IMR-90 (cell line): ENCODE measurements around the gene NINJ2. TPM values are rescaled to one million over a fixed set of nuclear protein-coding genes. Genes with fewer than 3 reads are reported as not detected.

Experiments
- ATAC-seq: fragments of 200-7000 bp; cut with Tn5 transposase; 2 replicates; pipeline ENCODE4 v1.9.1; 2020; ENCODE audit warnings: low read depth, mild to moderate bottlenecking, moderate library complexity
- BruUV-seq: library from RNA; stranded (reverse); fragments of 400-500 nt; replicated peaks from 2 replicates; lab custom pipeline; 2021; lab: Mats Ljungman, UMichigan
- CTCF ChIA-PET: fragments of 300-600 bp; formaldehyde crosslinking; extraction: SDS; loops from one replicate; lab custom pipeline; 2021; ENCODE audit warnings: antibody characterized with exemption; lab: Yijun Ruan, JAX
- POLR2A ChIA-PET: fragments of 300-600 bp; sonication (Branson Sonifier 250); formaldehyde crosslinking; loops from one replicate; lab custom pipeline; 2022; ENCODE audit warnings: antibody characterized with exemption; ENCODE audit not compliant: unreplicated experiment; lab: Charles Lee
- DNase-seq: peaks from one replicate; pipeline ENCODE4 v3.0.0; 2013
- H2AFZ ChIP-seq: replicated peaks from 2 replicates; pipeline ENCODE3; 2013; ENCODE audit warnings: low read length, mild to moderate bottlenecking; ENCODE audit not compliant: poor library complexity
- H2AK5ac ChIP-seq: 2 replicates; pipeline ENCODE4 v1.6.1; 2013; ENCODE audit warnings: low read depth, low read length, inconsistent platforms
- H2AK9ac ChIP-seq: replicated peaks from 2 replicates; pipeline ENCODE3; 2013; ENCODE audit warnings: mild to moderate bottlenecking, low read depth, low read length, moderate library complexity; ENCODE audit not compliant: poor library complexity
- H2BK120ac ChIP-seq: 2 replicates; pipeline ENCODE4 v1.6.1; 2013; ENCODE audit warnings: low read depth, low read length, inconsistent platforms
- H2BK15ac ChIP-seq: 3 replicates; pipeline ENCODE4 v1.6.1; 2013; ENCODE audit warnings: low read depth, low read length, inconsistent platforms
- H2BK20ac ChIP-seq: 2 replicates; pipeline ENCODE4 v1.6.1; 2013; ENCODE audit warnings: low read depth, mild to moderate bottlenecking, inconsistent platforms, low read length, moderate library complexity
- H2BK5ac ChIP-seq: 2 replicates; pipeline ENCODE4 v1.6.1; 2013; ENCODE audit warnings: mild to moderate bottlenecking, low read depth, low read length, inconsistent platforms; ENCODE audit not compliant: poor library complexity, severe bottlenecking
- H3K14ac ChIP-seq: replicated peaks from 2 replicates; pipeline ENCODE4 v1.6.1; 2013; ENCODE audit warnings: low read depth, low read length, inconsistent platforms
- H3K18ac ChIP-seq: 2 replicates; pipeline ENCODE4 v1.6.1; 2013; ENCODE audit warnings: low read depth, low read length, control low read depth
- H3K23ac ChIP-seq: 2 replicates; pipeline ENCODE4 v1.6.1; 2013; ENCODE audit warnings: low read depth, low read length, inconsistent platforms
- H3K27ac ChIP-seq: 2 replicates; pipeline ENCODE4 v1.5.1; 2013; ENCODE audit warnings: mild to moderate bottlenecking, control low read depth, low read length; ENCODE audit not compliant: insufficient read depth
- H3K27me3 ChIP-seq: 2 replicates; pipeline ENCODE4 v1.6.1; 2013; ENCODE audit warnings: low read length; ENCODE audit not compliant: control insufficient read depth, insufficient read depth
- H3K36me3 ChIP-seq: 2 replicates; pipeline ENCODE4 v1.6.1; 2013; ENCODE audit warnings: low read length, mixed read lengths; ENCODE audit not compliant: control insufficient read depth, insufficient read depth
- H3K4ac ChIP-seq: 2 replicates; pipeline ENCODE4 v1.6.1; 2013; ENCODE audit warnings: low read depth, low read length, inconsistent platforms
- H3K4me1 ChIP-seq: 2 replicates; pipeline ENCODE4 v1.6.1; 2013; ENCODE audit warnings: low read length, mixed read lengths; ENCODE audit not compliant: control insufficient read depth, insufficient read depth
- H3K4me2 ChIP-seq: 2 replicates; pipeline ENCODE4 v1.6.1; 2013; ENCODE audit warnings: low read depth, mild to moderate bottlenecking, control low read depth, low read length, moderate library complexity
- H3K4me3 ChIP-seq: 2 replicates; pipeline ENCODE4 v1.5.1; 2013; ENCODE audit warnings: low read depth, mild to moderate bottlenecking, control low read depth, low read length, moderate library complexity; ENCODE audit not compliant: insufficient read depth
- H3K56ac ChIP-seq: 2 replicates; pipeline ENCODE4 v1.6.1; 2013; ENCODE audit warnings: low read length, inconsistent platforms; ENCODE audit not compliant: insufficient read depth; ENCODE audit errors: extremely low read depth
- H3K79me1 ChIP-seq, 2 experiments: 2 replicates each; pipeline ENCODE4 v1.6.1; 2013; ENCODE audit warnings: low read length in 2 of 2, inconsistent platforms in 1 of 2, low read depth in 1 of 2
- H3K9ac ChIP-seq: 2 replicates; pipeline ENCODE4 v1.6.1; 2013; ENCODE audit warnings: low read depth, low read length, control low read depth
- H3K9me1 ChIP-seq: 2 replicates; pipeline ENCODE4 v1.6.1; 2013; ENCODE audit warnings: low read length, inconsistent platforms; ENCODE audit not compliant: insufficient read depth
- H3K9me3 ChIP-seq: 2 replicates; pipeline ENCODE4 v1.6.1; 2013; ENCODE audit warnings: low read length; ENCODE audit not compliant: control insufficient read depth, insufficient read depth
- H4K20me1 ChIP-seq: 2 replicates; pipeline ENCODE4 v1.6.1; 2013; ENCODE audit warnings: low read length, inconsistent platforms; ENCODE audit not compliant: insufficient read depth
- H4K5ac ChIP-seq: 2 replicates; pipeline ENCODE4 v1.6.1; 2013; ENCODE audit warnings: mild to moderate bottlenecking, low read depth, low read length, control low read depth
- H4K8ac ChIP-seq, 2 experiments: 2 replicates each; pipeline ENCODE4 v1.6.1; 2013; ENCODE audit warnings: low read depth in 2 of 2, low read length in 2 of 2, control low read depth in 1 of 2, inconsistent platforms in 1 of 2
- H4K91ac ChIP-seq: 2 replicates; pipeline ENCODE4 v1.6.1; 2013; ENCODE audit warnings: low read depth, low read length, inconsistent platforms; ENCODE audit not compliant: insufficient read depth
- CEBPB ChIP-seq: IDR thresholded peaks from 2 replicates; pipeline ENCODE4 v1.6.1; 2012; ENCODE audit warnings: low read depth, low read length, improper control_type of control experiment
- CHD1 ChIP-seq: IDR thresholded peaks from 2 replicates; pipeline ENCODE4 v1.6.1; 2012; ENCODE audit warnings: low read depth, low read length, improper control_type of control experiment
- FOS ChIP-seq: fragments of 150-350 bp; IDR thresholded peaks from 2 replicates; pipeline ENCODE4 v1.6.1; 2016; ENCODE audit warnings: low read depth, low read length
- MAFK ChIP-seq: IDR thresholded peaks from 2 replicates; pipeline ENCODE4 v1.6.1; 2012; ENCODE audit warnings: low read depth, low read length, improper control_type of control experiment
- NFE2L2 ChIP-seq: fragments of 150-350 bp; IDR thresholded peaks from 2 replicates; pipeline ENCODE4 v1.6.1; 2016; ENCODE audit warnings: low read depth, mild to moderate bottlenecking, low read length
- RAD21 ChIP-seq: IDR thresholded peaks from 2 replicates; pipeline ENCODE4 v1.6.1; 2012; ENCODE audit warnings: low read length, improper control_type of control experiment
- RCOR1 ChIP-seq: IDR thresholded peaks from 2 replicates; pipeline ENCODE4 v1.6.1; 2012; ENCODE audit warnings: mild to moderate bottlenecking, low read length, improper control_type of control experiment; ENCODE audit not compliant: insufficient replicate concordance
- RFX5 ChIP-seq: IDR thresholded peaks from 2 replicates; pipeline ENCODE4 v1.8.0; 2012; ENCODE audit warnings: low read depth, mild to moderate bottlenecking, low read length, moderate library complexity
- SMC3 ChIP-seq: fragments of 150-350 bp; IDR thresholded peaks from 2 replicates; pipeline ENCODE4 v1.6.1; 2016; ENCODE audit warnings: low read depth, mild to moderate bottlenecking, antibody characterized with exemption, low read length, moderate library complexity
- WGBS, 2 experiments: methylation state at CpG; one replicate each; pipeline versions ENCODE4 v1.1.5 to v1.1.7; 2013; ENCODE audit warnings: missing lambda C conversion rate in 2 of 2; ENCODE audit not compliant: insufficient read length in 1 of 2; ENCODE audit errors: extremely low coverage in 2 of 2; 5-methylcytosine and 5-hydroxymethylcytosine counted together
- dilution Hi-C: fragments of 300-500 bp; cut with HindIII; formaldehyde crosslinking; loops from one replicate; pipeline ENCODE4 v1.14.3; 2018; ENCODE audit warnings: low sequenced_read_pairs; ENCODE audit not compliant: unreplicated experiment
- in situ Hi-C: fragments of 300-500 bp; cut with MboI; formaldehyde crosslinking; loops from 3 replicates; pipeline ENCODE4 v1.14.3; 2019; ENCODE audit warnings: low sequenced_read_pairs, inconsistent platforms, mixed read lengths
- intact Hi-C: fragments of 100-400 bp; cut with micrococcal nuclease; formaldehyde crosslinking; loops from 2 replicates; pipeline ENCODE4 v1.10.0; 2022
- polyA plus RNA-seq, 3 experiments: library from polyadenylated mRNA; depleted of rRNA; stranded (reverse); fragments of >200 nt; gene quantifications; 2 replicates each; pipeline ENCODE4 v1.2.3, GENCODE V29; 2012; ENCODE audit warnings: low replicate concordance in 1 of 3
- total RNA-seq: library from RNA; depleted of rRNA; stranded (reverse); fragments of >200 nt; gene quantifications from 2 replicates; pipeline ENCODE4 v1.2.3, GENCODE V29; 2012

Gene NINJ2
- total and polyA plus RNA-seq, 2 of the 4 experiments (the other 2 are of a cell fraction): not detected

GRCh38 chr12:674272-674781 lies 11.1 kb upstream of the NINJ2 start:
- Histone ChIP-seq H3K9ac (no peak overlapping the region), H3K18ac (no peak overlapping the region), H2AFZ (no peak overlapping the region), H3K4me2 (no peak overlapping the region), H3K36me3 (no peaks in the 10 kb centered on the region), H4K20me1 (no peaks in the 10 kb centered on the region), H4K8ac (no peak overlapping the region), H3K27ac (no peak overlapping the region), H2BK15ac (no peak overlapping the region), H3K27me3 (peaks cover 24% of the 10 kb centered on the region), H3K4me3 (no peak overlapping the region), H2BK5ac (no peak overlapping the region), H4K91ac (no peak overlapping the region), H3K79me1 (no peaks in the 10 kb centered on the region), H2AK9ac (no peak overlapping the region), H2AK5ac (no peak overlapping the region), H3K56ac (no peak overlapping the region), H3K14ac (no peak overlapping the region), H3K9me1 (no peaks in the 10 kb centered on the region), H2BK120ac (no peak overlapping the region), H3K4ac (no peak overlapping the region), H4K5ac (no peak overlapping the region), H3K4me1 (no peaks in the 10 kb centered on the region), H3K23ac (no peak overlapping the region), H2BK20ac (no peak overlapping the region), H3K9me3 (no peaks in the 10 kb centered on the region)
- ATAC-seq: no peak
- in situ Hi-C loops: no loop called here
- ChIA-PET CTCF (no interaction called here), POLR2A (no interaction called here)
- no peak for TF ChIP-seq RCOR1
- TF ChIP-seq RAD21: no peak
- no peak for TF ChIP-seq RFX5
- no peak for TF ChIP-seq MAFK
- TF ChIP-seq FOS: no peak
- TF ChIP-seq SMC3: no peak
- TF ChIP-seq NFE2L2: no peak
- no peak for TF ChIP-seq CEBPB
- no peak for TF ChIP-seq CHD1
- no CpG with 5 or more reads among the region's 4 CpGs for WGBS, 2 experiments
- dilution Hi-C loops: no loop called here
- BruUV-seq: no TSS peak
- intact Hi-C loops: no loop called here
- DNase-seq: peak; percentile 16
